Mesothelial cell of epicardium (in vitro differentiated cells): ENCODE measurements around the gene FYB1. TPM values are rescaled to one million over a fixed set of nuclear protein-coding genes. Genes with fewer than 3 reads are reported as not detected.

ENCODE experiments used
- DNase-seq, 2 experiments: peaks; one replicate each; pipeline ENCODE4 v3.0.0; 2021; ENCODE audit warnings: low spot score in 2 of 2; ENCODE audit not compliant: unreplicated experiment in 2 of 2
- H3K27ac Mint-ChIP-seq: 2 replicates; pipeline ENCODE4 v1.8.0; 2021; ENCODE audit warnings: mixed read lengths
- H3K27me3 Mint-ChIP-seq: 2 replicates; pipeline ENCODE4 v1.8.0; 2021; ENCODE audit warnings: low read depth, mixed read lengths
- H3K36me3 Mint-ChIP-seq: 2 replicates; pipeline ENCODE4 v1.8.0; 2021; ENCODE audit warnings: mixed read lengths
- H3K4me1 Mint-ChIP-seq: 2 replicates; pipeline ENCODE4 v1.8.0; 2021; ENCODE audit warnings: mixed read lengths
- H3K4me3 Mint-ChIP-seq: 2 replicates; pipeline ENCODE4 v1.8.0; 2021; ENCODE audit warnings: mild to moderate bottlenecking, moderate library complexity, mixed read lengths
- H3K9me3 Mint-ChIP-seq: 2 replicates; pipeline ENCODE4 v1.8.0; 2021; ENCODE audit warnings: mixed read lengths
- total RNA-seq: library from RNA; stranded (reverse); gene quantifications from 3 replicates; pipeline ENCODE4 v1.2.1, GENCODE V29; 2021
- TF ChIP-seq, protein P1 (sequence below): fragments of 200-600 bp; sonication (generic); IDR thresholded peaks from one replicate; pipeline ENCODE4 v1.5.0; 2021; ENCODE audit warnings: antibody characterized with exemption; ENCODE audit not compliant: unreplicated experiment

The FYB1 gene
- total RNA-seq, 1 donor from 2014 or later, result 1.5 TPM

DNA sequence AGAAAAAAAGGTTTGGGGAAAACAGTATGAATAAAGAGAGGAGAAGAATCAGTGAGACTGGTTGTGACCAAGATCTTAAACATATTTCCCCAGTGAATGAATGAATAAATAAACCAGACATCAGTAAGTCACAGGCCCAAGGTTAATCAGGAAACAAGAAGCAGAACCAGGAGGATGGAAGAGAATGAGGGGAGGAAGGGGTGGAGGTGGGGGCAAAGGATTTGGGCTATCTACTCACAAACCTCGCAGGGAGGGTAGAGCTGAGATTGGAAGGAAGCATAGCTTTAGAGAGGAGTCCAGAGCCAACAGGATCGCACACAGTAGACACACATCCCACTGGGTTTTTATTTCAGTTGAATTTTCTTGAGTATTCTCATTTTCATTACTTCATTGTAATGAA is 97.4 kb downstream of the FYB1 start:
- Mint-ChIP-seq H3K36me3 (no peaks in the 10 kb centered on the region), H3K4me1 (peaks cover 2% of the 10 kb centered on the region), H3K9me3 (no peaks in the 10 kb centered on the region), H3K27ac (no peak overlapping the region), H3K4me3 (no peak overlapping the region), H3K27me3 (peaks cover 8% of the 10 kb centered on the region)
- TF ChIP-seq, protein P1, sequence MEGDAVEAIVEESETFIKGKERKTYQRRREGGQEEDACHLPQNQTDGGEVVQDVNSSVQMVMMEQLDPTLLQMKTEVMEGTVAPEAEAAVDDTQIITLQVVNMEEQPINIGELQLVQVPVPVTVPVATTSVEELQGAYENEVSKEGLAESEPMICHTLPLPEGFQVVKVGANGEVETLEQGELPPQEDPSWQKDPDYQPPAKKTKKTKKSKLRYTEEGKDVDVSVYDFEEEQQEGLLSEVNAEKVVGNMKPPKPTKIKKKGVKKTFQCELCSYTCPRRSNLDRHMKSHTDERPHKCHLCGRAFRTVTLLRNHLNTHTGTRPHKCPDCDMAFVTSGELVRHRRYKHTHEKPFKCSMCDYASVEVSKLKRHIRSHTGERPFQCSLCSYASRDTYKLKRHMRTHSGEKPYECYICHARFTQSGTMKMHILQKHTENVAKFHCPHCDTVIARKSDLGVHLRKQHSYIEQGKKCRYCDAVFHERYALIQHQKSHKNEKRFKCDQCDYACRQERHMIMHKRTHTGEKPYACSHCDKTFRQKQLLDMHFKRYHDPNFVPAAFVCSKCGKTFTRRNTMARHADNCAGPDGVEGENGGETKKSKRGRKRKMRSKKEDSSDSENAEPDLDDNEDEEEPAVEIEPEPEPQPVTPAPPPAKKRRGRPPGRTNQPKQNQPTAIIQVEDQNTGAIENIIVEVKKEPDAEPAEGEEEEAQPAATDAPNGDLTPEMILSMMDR, result no peak
- DNase-seq, result no peak

DNA sequence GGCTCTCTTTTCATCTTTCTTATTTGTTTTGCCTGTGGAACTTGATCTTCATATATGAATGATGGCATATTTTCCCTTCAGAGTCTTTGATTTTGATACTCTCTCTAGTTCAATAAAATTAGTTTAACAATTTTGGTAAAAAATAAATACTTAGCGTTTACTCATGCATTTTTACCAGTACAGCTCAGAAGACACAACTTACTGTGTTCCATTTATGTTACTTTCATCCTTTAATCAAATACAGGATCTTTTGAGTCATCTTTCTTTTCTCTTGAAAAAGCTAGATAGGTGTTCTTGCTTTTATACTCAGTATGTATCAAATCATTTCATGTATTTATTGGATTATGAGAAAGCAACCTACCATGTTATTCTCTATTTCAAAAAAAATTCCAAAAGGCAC is 98.0 kb downstream of the FYB1 start:
- Mint-ChIP-seq H3K4me1 (peaks cover 2% of the 10 kb centered on the region), H3K9me3 (no peaks in the 10 kb centered on the region), H3K27ac (no peak overlapping the region), H3K36me3 (no peaks in the 10 kb centered on the region), H3K4me3 (no peak overlapping the region), H3K27me3 (peaks cover 8% of the 10 kb centered on the region)
- no peak for DNase-seq
- TF ChIP-seq, protein P1, result no peak

DNA sequence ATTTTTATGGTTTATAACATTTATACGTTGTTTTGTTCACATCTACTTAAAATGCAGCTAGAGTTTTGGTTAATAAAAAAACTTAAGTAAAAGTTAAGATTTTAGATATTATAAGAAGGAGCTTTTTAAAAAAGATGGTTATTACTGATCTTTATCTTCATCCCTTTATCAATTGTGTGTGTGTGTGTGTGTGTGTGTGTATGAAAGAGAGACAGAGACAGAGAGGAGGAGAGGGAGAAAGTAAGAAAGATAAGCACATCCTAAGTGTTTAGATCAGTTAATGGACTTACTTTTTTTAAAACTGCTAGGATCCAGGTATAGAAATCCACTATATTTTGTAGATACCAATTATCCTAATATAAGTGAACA is 99.3 kb downstream of the FYB1 start:
- Mint-ChIP-seq H3K27ac (no peak overlapping the region), H3K4me1 (peaks cover 2% of the 10 kb centered on the region), H3K36me3 (no peaks in the 10 kb centered on the region), H3K27me3 (peaks cover 8% of the 10 kb centered on the region), H3K9me3 (no peaks in the 10 kb centered on the region), H3K4me3 (no peak overlapping the region)
- TF ChIP-seq, protein P1, result no peak
- no peak for DNase-seq

DNA sequence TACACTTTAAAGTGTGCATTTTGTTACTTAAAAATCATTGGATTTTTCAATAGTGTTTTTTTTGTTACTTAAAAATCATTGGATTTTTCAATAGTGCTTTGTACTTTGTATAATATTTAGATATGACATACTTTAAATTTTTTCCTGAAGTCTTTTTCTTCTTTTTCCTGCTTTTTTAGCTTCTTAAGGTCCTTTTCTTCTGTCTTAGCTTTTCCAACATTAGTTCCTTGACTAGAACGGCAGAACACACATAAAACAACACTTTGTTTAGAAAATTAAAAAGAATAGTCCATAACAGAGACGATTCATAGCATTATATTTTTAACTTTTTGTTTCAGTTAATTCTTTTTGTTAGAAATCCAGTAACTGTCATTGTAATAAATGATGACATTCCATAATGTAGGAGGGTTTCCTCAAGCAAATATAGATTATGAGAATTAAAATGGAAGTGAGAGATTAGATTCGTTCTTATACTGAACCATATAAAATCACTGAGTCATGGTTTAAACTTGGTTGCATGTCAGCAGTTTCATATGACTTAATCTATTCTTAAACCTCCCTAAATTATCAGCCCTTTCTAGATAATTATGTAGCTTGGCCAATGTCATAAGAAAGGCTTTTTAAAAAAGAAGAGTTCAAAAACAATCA is 99.8 kb downstream of the FYB1 start:
- no peaks in the 10 kb centered on the region for H3K9me3 Mint-ChIP-seq
- H3K27me3 Mint-ChIP-seq, result peaks cover 8% of the 10 kb centered on the region
- TF ChIP-seq, protein P1, result no peak
- no peak for DNase-seq
- H3K4me3 Mint-ChIP-seq, result no peak overlapping the region
- H3K4me1 Mint-ChIP-seq, result peaks cover 2% of the 10 kb centered on the region
- no peaks in the 10 kb centered on the region for H3K36me3 Mint-ChIP-seq
- H3K27ac Mint-ChIP-seq, result no peak overlapping the region

DNA sequence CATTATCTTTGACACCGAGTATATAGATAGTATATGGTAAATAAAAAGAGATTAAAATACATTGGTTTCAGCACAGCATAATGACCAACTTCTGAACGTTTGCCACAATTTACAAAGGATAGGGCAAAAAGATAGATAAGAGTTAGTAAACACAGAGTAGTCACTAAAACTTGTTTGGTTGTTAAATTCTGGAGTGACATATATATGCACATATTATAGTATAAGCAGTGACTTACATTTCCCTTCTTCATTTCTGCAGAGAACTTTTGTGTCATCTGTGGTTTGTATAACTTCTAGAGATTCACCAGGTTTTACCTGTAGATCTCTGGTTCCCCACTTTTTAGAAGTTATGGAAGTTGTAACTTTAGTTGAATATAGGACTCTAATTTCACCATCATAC is 100.7 kb downstream of the FYB1 start:
- Mint-ChIP-seq H3K4me3 (no peak overlapping the region), H3K27me3 (peaks cover 3% of the 10 kb centered on the region), H3K27ac (no peak overlapping the region)

More for the DNA sequence above, 100.7 kb downstream of the FYB1 start:
- Mint-ChIP-seq H3K9me3 (no peaks in the 10 kb centered on the region), H3K36me3 (no peaks in the 10 kb centered on the region), H3K4me1 (peaks cover 2% of the 10 kb centered on the region)
- no peak for DNase-seq
- TF ChIP-seq, protein P1, result no peak
